Astrocyte of the cerebellum (primary cell): ENCODE measurements around the gene SNAPC1.

ENCODE experiments used
- DNase-seq: peaks from one replicate; pipeline ENCODE4 v3.0.0-alpha.2; 2011; ENCODE audit warnings: low read depth
- H3K4me3 ChIP-seq: 2 replicates; pipeline ENCODE4 v1.5.1; 2011; ENCODE audit warnings: mild to moderate bottlenecking, low read depth, low read length, moderate library complexity
- CTCF ChIP-seq: IDR thresholded peaks from 2 replicates; pipeline ENCODE4 v1.5.1; 2012; ENCODE audit warnings: low read length, low read depth, moderate library complexity, mild to moderate bottlenecking; ENCODE audit errors: missing control alignments
- in situ Hi-C: cut with HindIII; loops from 2 replicates; pipeline ENCODE4 v1.10.0; 2017; ENCODE audit warnings: low sequenced_read_pairs

SNAPC1 gene

GRCh38 chr14:61720294-61720661, 41.9 kb upstream of the SNAPC1 start:
- no peak for TF ChIP-seq CTCF
- no peak overlapping the region for H3K4me3 ChIP-seq
- in situ Hi-C loops = loop anchor here (10.0 kb wide), 1 partner anchor 245 kb away; no protein-coding TSS in a partner anchor
- DNase-seq = no peak

- TF ChIP-seq CTCF = no peak
These were observed 41.5 kb upstream of the SNAPC1 start for GRCh38 chr14:61720741-61721140.

GRCh38 chr14:61724133-61724532, 38.1 kb upstream of the SNAPC1 start:
- no peak overlapping the region for H3K4me3 ChIP-seq
- TF ChIP-seq CTCF = no peak
- no peak for DNase-seq
- in situ Hi-C loops = loop anchor here (10.0 kb wide), 1 partner anchor 249 kb away; no protein-coding TSS in a partner anchor

More at GRCh38 chr14:61720741-61721140, 41.5 kb upstream of the SNAPC1 start:
- no peak overlapping the region for H3K4me3 ChIP-seq
- in situ Hi-C loops = loop anchor here (10.0 kb wide), 1 partner anchor 246 kb away; no protein-coding TSS in a partner anchor
- no peak for DNase-seq

GRCh38 chr14:61726778-61727658, 35.2 kb upstream of the SNAPC1 start:
- in situ Hi-C loops = loop anchor here (10.0 kb wide), 1 partner anchor 252 kb away; no protein-coding TSS in a partner anchor
- no peak for TF ChIP-seq CTCF
- DNase-seq = no peak
- H3K4me3 ChIP-seq = no peak overlapping the region

- in situ Hi-C loops = no loop called here
These were observed 31.4 kb upstream of the SNAPC1 start for GRCh38 chr14:61730756-61731373.

More at GRCh38 chr14:61730756-61731373, 31.4 kb upstream of the SNAPC1 start:
- no peak for DNase-seq
- no peak overlapping the region for H3K4me3 ChIP-seq
- TF ChIP-seq CTCF = peak; percentile 21
